ENCODE measurements around the gene NUMBL.

GRCh38 chr19:40623403-40624251, 66.8 kb downstream of the NUMBL start:
- TF ChIP-seq, protein P1, sequence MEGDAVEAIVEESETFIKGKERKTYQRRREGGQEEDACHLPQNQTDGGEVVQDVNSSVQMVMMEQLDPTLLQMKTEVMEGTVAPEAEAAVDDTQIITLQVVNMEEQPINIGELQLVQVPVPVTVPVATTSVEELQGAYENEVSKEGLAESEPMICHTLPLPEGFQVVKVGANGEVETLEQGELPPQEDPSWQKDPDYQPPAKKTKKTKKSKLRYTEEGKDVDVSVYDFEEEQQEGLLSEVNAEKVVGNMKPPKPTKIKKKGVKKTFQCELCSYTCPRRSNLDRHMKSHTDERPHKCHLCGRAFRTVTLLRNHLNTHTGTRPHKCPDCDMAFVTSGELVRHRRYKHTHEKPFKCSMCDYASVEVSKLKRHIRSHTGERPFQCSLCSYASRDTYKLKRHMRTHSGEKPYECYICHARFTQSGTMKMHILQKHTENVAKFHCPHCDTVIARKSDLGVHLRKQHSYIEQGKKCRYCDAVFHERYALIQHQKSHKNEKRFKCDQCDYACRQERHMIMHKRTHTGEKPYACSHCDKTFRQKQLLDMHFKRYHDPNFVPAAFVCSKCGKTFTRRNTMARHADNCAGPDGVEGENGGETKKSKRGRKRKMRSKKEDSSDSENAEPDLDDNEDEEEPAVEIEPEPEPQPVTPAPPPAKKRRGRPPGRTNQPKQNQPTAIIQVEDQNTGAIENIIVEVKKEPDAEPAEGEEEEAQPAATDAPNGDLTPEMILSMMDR (IDR thresholded peaks at IDR 0.05): no peak
- TF ChIP-seq EZH2 (IDR thresholded peaks at IDR 0.05): no peak
- no peak for TF ChIP-seq EZH2phosphoT487 (IDR thresholded peaks at IDR 0.05)
